T47D (cell line): ENCODE measurements around the gene KCNG2.

Source experiments
- DNase-seq, 2 experiments: peaks; one replicate each; pipeline versions ENCODE4 v3.0.0 to v3.0.0-alpha.2; 2011 to 2012; ENCODE audit warnings: low read depth in 1 of 2, low spot score in 1 of 2
- JUND ChIP-seq: IDR thresholded peaks from 2 replicates; pipeline ENCODE4 v1.6.1; 2012; ENCODE audit warnings: low read depth
- in situ Hi-C: cut with HindIII; loops from 2 replicates; pipeline ENCODE4 v1.10.0; 2016; ENCODE audit warnings: low sequenced_read_pairs, low pct_unique_long_range_greater_than_20kb

Gene KCNG2

GRCh38 chr18:79897940-79898625 is 100.3 kb downstream of the KCNG2 start:
- no peak for DNase-seq
- in situ Hi-C loops, result no loop called here
- TF ChIP-seq JUND, result no peak

GRCh38 chr18:79898952-79899608 is 101.3 kb downstream of the KCNG2 start:
- no peak for TF ChIP-seq JUND
- DNase-seq, result no peak
- in situ Hi-C loops, result no loop called here

GRCh38 chr18:79899609-79900445 is 102.1 kb downstream of the KCNG2 start:
- DNase-seq, result no peak
- in situ Hi-C loops, result no loop called here

GRCh38 chr18:79900610-79901570 is 103.2 kb downstream of the KCNG2 start:
- in situ Hi-C loops, result no loop called here
- DNase-seq, result no peak
- no peak for TF ChIP-seq JUND

More at GRCh38 chr18:79899609-79900445, 102.1 kb downstream of the KCNG2 start:
- no peak for TF ChIP-seq JUND

GRCh38 chr18:79901665-79902064 is 103.9 kb downstream of the KCNG2 start:
- in situ Hi-C loops, result no loop called here
- no peak for DNase-seq
- no peak for TF ChIP-seq JUND

GRCh38 chr18:79902075-79902474 is 104.3 kb downstream of the KCNG2 start:
- in situ Hi-C loops, result no loop called here
- DNase-seq, result no peak
- no peak for TF ChIP-seq JUND

GRCh38 chr18:79902640-79903039 is 104.9 kb downstream of the KCNG2 start:
- in situ Hi-C loops, result no loop called here
- TF ChIP-seq JUND, result no peak
- no peak for DNase-seq

- in situ Hi-C loops, result no loop called here
Measured at GRCh38 chr18:79903071-79903635, 105.4 kb downstream of the KCNG2 start.

GRCh38 chr18:79903787-79904356 is 106.1 kb downstream of the KCNG2 start:
- no peak for TF ChIP-seq JUND
- in situ Hi-C loops, result no loop called here
- DNase-seq, result no peak

More at GRCh38 chr18:79903071-79903635, 105.4 kb downstream of the KCNG2 start:
- no peak for TF ChIP-seq JUND
- DNase-seq, result no peak

GRCh38 chr18:79904357-79905147 is 106.8 kb downstream of the KCNG2 start:
- in situ Hi-C loops, result no loop called here
- DNase-seq, result no peak
- no peak for TF ChIP-seq JUND
